ENCODE data around the gene ANAPC2.

Gene ANAPC2

DNA sequence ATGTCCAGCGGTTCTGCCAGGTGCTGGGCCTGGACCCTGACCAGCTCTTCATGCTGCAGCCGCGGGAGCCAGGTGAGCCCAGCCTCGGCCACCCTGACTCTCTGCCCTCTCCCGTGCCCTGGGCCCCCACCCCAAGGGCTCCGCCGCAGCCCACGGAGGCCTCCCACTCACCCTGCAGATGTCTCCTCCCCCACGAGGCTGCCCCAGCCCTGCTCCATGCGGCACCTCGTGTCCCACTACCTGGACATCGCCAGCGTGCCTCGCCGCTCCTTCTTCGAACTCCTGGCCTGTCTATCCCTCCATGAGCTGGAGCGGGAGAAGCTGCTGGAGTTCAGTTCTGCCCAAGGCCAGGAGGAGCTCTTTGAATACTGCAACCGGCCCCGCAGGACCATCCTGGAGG, 26.3 kb upstream of the ANAPC2 start:
- no peak for DNase-seq

GRCh38 chr9:137213160-137214060, 25.1 kb upstream of the ANAPC2 start:
- peak; percentile 17 for DNase-seq

DNA sequence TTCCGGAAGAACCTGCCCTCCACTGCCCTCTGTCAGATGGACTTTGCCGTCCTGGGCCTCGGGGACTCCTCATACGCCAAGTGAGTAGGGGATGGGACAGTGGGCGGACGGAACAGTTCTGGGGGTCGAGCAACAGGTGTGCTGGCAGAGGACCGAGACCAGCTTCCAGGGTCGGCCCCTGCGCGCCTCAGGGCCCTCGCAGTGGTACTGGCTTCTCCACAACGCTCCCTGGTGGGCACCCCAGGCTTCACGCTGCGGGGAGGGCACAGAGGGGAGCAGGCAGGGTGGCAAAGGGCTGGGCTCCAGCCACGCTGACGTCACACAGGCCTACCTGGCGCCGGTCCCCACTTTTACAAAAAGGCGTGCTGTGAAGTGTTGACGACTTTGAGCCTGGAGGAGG, 24.2 kb upstream of the ANAPC2 start:
- no peak for DNase-seq

GRCh38 chr9:137211532-137211931, 23.2 kb upstream of the ANAPC2 start:
- DNase-seq, result no peak

DNA sequence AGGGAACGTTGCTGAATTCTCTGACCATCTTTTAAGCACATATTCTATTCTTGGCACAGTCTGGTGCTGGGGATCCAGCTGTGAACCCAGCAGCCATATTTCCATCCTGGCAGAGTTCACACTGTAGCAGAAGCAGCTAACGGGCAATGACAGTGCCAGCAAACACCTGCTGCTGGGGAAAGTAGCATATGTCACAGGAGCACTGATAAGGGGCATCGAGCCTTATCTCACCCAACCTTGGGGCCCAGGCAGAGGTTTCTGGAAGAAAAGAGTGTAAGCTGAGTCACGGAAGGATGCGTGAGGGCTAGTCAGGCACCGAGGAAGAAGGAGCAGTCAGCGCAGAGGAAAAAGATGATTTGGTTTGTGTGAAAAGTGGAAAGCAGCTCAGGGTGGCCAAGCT, 18.2 kb upstream of the ANAPC2 start:
- DNase-seq, result no peak

GRCh38 chr9:137205126-137206069, 17.0 kb upstream of the ANAPC2 start, which contains the start of the genes NDOR1 and TMEM203:
Gene NDOR1, plus strand, starts transcription at chr9:137205700. Its CDS starts 78 bp downstream, at chr9:137205778.
Gene TMEM203, minus strand, starts transcription at chr9:137205648. Its CDS starts 234 bp downstream, at chr9:137205414.
- DNase-seq, result peak; percentile 69

GRCh38 chr9:137204731-137205125, 16.4 kb upstream of the ANAPC2 start:
- DNase-seq, result no peak

- DNase-seq, result no peak
These were observed 14.6 kb upstream of the ANAPC2 start for GRCh38 chr9:137202966-137203365.

GRCh38 chr9:137201205-137201868, 13.0 kb upstream of the ANAPC2 start:
- DNase-seq, result no peak

GRCh38 chr9:137200311-137201204, 12.2 kb upstream of the ANAPC2 start, which contains the start of gene TPRN:
Gene TPRN, minus strand, starts transcription at chr9:137200741. Its CDS starts 30 bp downstream, at chr9:137200711.
- DNase-seq, result peak; percentile 98

GRCh38 chr9:137199411-137200121, 11.2 kb upstream of the ANAPC2 start:
- DNase-seq, result no peak

GRCh38 chr9:137198902-137199283, 10.5 kb upstream of the ANAPC2 start:
- no peak for DNase-seq

DNA sequence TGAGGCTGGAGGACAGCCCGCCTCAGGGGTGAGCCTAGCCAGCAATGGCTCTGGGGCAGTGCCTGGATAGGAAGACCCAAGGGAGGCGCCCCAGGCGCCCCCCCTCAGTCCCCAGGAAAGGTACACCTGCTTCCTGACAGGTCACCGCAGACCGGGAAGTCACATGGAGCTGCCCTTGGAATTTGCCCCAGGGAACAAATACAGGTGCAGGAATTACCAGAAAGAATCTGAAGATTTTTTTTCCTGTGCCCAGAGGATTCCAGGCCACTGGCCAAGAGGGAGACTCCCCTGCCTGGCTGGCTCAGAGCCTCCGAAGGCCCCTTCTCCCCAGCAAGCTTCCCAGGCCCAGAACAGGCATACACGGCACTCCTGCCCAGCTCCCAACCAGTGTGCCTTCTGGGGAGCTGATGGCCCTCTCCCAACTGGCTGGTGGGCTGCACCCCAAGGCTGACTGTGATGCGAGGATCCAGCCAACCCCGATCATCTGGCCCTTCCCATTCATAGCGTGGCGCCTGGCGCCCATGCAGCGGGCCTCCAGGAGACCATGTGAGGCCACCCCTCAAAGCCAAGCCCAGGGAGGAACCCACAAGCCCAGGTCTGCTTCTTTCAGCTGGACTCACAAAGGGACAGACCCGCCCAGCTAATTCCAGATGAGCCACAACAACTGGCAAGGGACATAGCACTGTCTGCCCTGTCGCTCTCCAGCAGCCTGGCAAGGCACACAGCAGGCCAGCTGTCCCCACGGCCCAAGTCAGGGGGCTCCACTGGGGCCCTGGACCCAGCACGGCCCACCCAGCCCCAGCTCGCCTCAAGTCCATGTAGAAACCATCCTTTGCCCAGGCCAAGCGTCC, 9.9 kb upstream of the ANAPC2 start:
- DNase-seq, result no peak

GRCh38 chr9:137195525-137196220, 7.3 kb upstream of the ANAPC2 start:
- peak; percentile 96 for DNase-seq

- peak; percentile 73 for DNase-seq
These were observed 6.5 kb upstream of the ANAPC2 start for GRCh38 chr9:137194909-137195308.

DNA sequence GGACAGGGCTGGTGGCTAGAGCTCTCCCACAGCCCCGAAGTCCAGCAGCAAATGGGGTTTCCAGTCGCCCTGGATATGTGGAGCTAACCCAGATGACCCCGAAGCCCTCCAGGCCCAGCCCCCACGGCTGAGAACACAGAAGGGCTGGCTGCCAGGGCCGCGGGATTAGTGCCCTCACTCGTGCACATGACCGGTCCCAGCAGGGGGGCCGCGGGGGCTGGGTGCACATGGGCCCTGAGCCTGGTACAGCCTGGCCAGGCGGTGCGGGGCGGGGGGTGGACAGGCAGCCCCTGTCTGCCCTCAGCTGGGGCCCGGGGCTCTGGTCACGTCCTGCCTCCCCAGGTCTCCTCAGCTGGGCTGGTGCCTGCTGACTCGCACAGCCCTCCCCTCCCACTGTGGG, 6.0 kb upstream of the ANAPC2 start:
- DNase-seq, result no peak

DNA sequence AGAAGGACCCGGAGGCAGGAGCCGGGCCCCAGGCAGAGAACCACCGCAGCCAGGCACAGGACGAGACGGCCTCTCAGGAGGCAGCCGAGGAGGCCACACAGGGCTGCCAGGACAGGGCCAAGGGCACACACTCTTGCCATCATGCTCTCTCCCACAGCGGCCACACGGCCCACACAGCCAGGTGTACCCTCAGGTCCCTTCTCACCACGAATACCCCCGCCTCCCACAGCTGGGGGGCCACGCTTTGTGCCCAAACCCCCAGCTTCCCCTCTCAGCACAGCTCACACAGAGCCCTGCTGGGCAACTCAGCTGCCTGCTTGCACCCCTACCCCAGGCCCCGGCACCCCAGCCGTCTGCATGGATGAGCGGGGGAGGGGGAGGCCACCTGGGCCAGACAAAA, 5.4 kb upstream of the ANAPC2 start:
- no peak for DNase-seq

GRCh38 chr9:137192859-137193258, 4.5 kb upstream of the ANAPC2 start:
- DNase-seq, result no peak

GRCh38 chr9:137192448-137192780, 4.1 kb upstream of the ANAPC2 start:
- no peak for DNase-seq

All from NCI-H1105 (cell line).